Measurements from ENCODE around the gene ANKRD40.

The ANKRD40 gene

GRCh38 chr17:50685691-50686493 is 21.8 kb downstream of the ANKRD40 start:
- no peak for TF ChIP-seq CTCF (IDR thresholded peaks at IDR 0.05; ENCODE audit: control insufficient read depth, insufficient read depth, low read depth, low read length, missing control alignments)
- DNase-seq (ENCODE audit: low read depth): no peak
- H3K4me3 ChIP-seq (ENCODE audit: control insufficient read depth, low read depth, low read length): no peak overlapping the region

DNA sequence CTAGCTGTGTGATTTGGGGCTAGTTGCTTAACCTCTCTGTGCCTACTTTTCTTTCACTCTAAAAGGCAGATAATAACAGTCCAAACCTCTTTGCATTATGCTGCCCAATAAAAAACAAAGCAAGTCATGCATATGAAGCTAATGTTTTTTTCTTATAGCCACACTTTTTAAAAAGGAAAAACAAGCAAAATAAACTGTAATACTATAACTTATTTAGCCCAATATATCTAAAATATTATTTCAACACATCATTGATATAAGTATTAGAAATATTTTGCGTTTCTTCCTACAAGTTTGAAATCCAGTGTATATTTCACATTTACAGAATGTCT is 22.4 kb downstream of the ANKRD40 start:
- DNase-seq (ENCODE audit: low read depth): no peak
- no peak overlapping the region for H3K4me3 ChIP-seq (ENCODE audit: control insufficient read depth, low read depth, low read length)
- TF ChIP-seq CTCF (IDR thresholded peaks at IDR 0.05; ENCODE audit: control insufficient read depth, insufficient read depth, low read depth, low read length, missing control alignments): no peak

- DNase-seq (ENCODE audit: low read depth): no peak
- H3K4me3 ChIP-seq (ENCODE audit: control insufficient read depth, low read depth, low read length): no peak overlapping the region
- no peak for TF ChIP-seq CTCF (IDR thresholded peaks at IDR 0.05; ENCODE audit: control insufficient read depth, insufficient read depth, low read depth, low read length, missing control alignments)
These were observed 22.9 kb downstream of the ANKRD40 start for GRCh38 chr17:50684612-50685333.

DNA sequence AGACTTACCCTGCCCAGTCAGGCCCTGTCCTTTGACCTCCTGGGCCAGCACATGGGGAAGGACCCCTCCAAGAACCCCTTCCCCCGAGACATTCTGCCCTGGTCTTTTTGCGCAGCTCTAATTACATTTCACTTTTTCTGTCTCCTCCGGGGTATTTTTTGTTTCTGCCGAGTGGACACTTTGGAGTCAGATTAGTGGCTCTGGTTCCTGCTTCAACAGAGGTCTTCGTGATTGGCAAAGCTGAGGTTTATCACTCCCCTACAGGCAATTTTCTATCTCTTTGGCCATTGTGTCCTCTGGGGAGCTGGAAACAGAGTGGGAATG is 23.5 kb downstream of the ANKRD40 start:
- H3K4me3 ChIP-seq (ENCODE audit: control insufficient read depth, low read depth, low read length): no peak overlapping the region
- TF ChIP-seq CTCF (IDR thresholded peaks at IDR 0.05; ENCODE audit: control insufficient read depth, insufficient read depth, low read depth, low read length, missing control alignments): no peak
- DNase-seq (ENCODE audit: low read depth): no peak

- no peak for DNase-seq (ENCODE audit: low read depth)
- H3K4me3 ChIP-seq (ENCODE audit: control insufficient read depth, low read depth, low read length): no peak overlapping the region
- no peak for TF ChIP-seq CTCF (IDR thresholded peaks at IDR 0.05; ENCODE audit: control insufficient read depth, insufficient read depth, low read depth, low read length, missing control alignments)
These were observed 24.1 kb downstream of the ANKRD40 start for GRCh38 chr17:50683434-50684287.

DNA sequence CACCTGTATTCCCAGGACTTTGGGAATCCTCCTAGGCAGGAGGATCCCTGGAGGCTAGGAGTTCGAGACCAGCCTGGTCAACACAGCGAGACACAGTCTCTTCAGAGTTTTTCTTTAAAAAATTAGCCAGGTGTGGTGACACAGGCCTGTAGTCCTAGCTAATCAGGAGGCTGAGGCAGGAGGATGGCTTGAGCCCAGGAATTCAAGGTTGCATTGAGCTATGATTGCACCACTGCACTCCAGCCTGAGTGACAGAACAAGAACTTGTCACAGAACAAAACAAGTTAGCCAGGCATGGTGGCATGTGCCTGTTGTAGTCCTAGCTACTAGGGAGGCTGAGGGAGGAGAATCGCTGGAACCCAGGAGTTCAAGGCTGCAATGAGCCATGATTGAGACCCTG is 24.8 kb downstream of the ANKRD40 start:
- TF ChIP-seq CTCF (IDR thresholded peaks at IDR 0.05; ENCODE audit: control insufficient read depth, insufficient read depth, low read depth, low read length, missing control alignments): no peak
- H3K4me3 ChIP-seq (ENCODE audit: control insufficient read depth, low read depth, low read length): no peak overlapping the region
- no peak for DNase-seq (ENCODE audit: low read depth)
